GM06990 (cell line): Measurements from ENCODE around the gene UBASH3A.

Experiments used
- DNase-seq: peaks from one replicate; pipeline ENCODE4 v3.0.0-alpha.2; 2011; ENCODE audit not compliant: insufficient read length; ENCODE audit errors: extremely low read depth
- H3K27me3 ChIP-seq: replicated peaks from 2 replicates; pipeline ENCODE4 v1.6.0; 2011; ENCODE audit warnings: low read length; ENCODE audit not compliant: control insufficient read depth, insufficient read depth
- H3K36me3 ChIP-seq: 2 replicates; pipeline ENCODE4 v1.5.1; 2011; ENCODE audit warnings: low read length; ENCODE audit not compliant: control insufficient read depth, insufficient read depth
- H3K4me3 ChIP-seq: replicated peaks from 2 replicates; pipeline ENCODE4 v1.5.1; 2011; ENCODE audit warnings: low read depth, mild to moderate bottlenecking, control low read depth, low read length
- CTCF ChIP-seq: IDR thresholded peaks from 2 replicates; pipeline ENCODE4 v1.5.1; 2011; ENCODE audit warnings: low read length, control low read depth, mild to moderate bottlenecking, inconsistent platforms; ENCODE audit not compliant: insufficient read depth, poor library complexity, severe bottlenecking

Gene UBASH3A

GRCh38 chr21:42403611-42404231 is at the start of gene UBASH3A:
TSS of gene UBASH3A (plus strand) at chr21:42403902. CDS start at chr21:42403946, 44 bp downstream.
- DNase-seq: no peak
- H3K4me3 ChIP-seq: no peak within 1 kb of the TSS
- no peaks in the 10 kb centered on the region for H3K27me3 ChIP-seq
- TF ChIP-seq CTCF: no peak
- no peaks in the 10 kb centered on the region for H3K36me3 ChIP-seq

- no peaks in the 10 kb centered on the region; the same call in 1 of the 2 replicates for H3K27me3 ChIP-seq
- no peaks in the 10 kb centered on the region for H3K36me3 ChIP-seq
- H3K4me3 ChIP-seq: no peak overlapping the region
- no peak for DNase-seq
- TF ChIP-seq CTCF: no peak
These were observed 47.7 kb upstream of the UBASH3A start for GRCh38 chr21:42356046-42356445.

- no peak overlapping the region for H3K4me3 ChIP-seq
- H3K27me3 ChIP-seq: no peaks in the 10 kb centered on the region; the same call in 1 of the 2 replicates
- DNase-seq: no peak
- no peaks in the 10 kb centered on the region for H3K36me3 ChIP-seq
- no peak for TF ChIP-seq CTCF
These were observed 47.1 kb upstream of the UBASH3A start for GRCh38 chr21:42356650-42357049.

- Histone ChIP-seq H3K36me3 (no peaks in the 10 kb centered on the region), H3K4me3 (no peak overlapping the region), H3K27me3 (no peaks in the 10 kb centered on the region; the same call in 1 of the 2 replicates)
- TF ChIP-seq CTCF: no peak
- DNase-seq: no peak
These were observed 46.4 kb upstream of the UBASH3A start for GRCh38 chr21:42357307-42357706.

GRCh38 chr21:42358261-42358660 is 45.4 kb upstream of the UBASH3A start:
- Histone ChIP-seq H3K36me3 (no peaks in the 10 kb centered on the region), H3K27me3 (no peaks in the 10 kb centered on the region; the same call in 1 of the 2 replicates), H3K4me3 (no peak overlapping the region)
- no peak for DNase-seq
- TF ChIP-seq CTCF: no peak

- no peak for TF ChIP-seq CTCF
- no peaks in the 10 kb centered on the region for H3K36me3 ChIP-seq
- H3K4me3 ChIP-seq: no peak overlapping the region
- no peak for DNase-seq
- no peaks in the 10 kb centered on the region; the same call in 1 of the 2 replicates for H3K27me3 ChIP-seq
These were observed 44.8 kb upstream of the UBASH3A start for GRCh38 chr21:42358937-42359336.
